ENCODE results near the gene CTNNA1.
"Not testable (repeated sequence)": the region's sequence is repeated elsewhere in the genome, so short reads cannot be mapped to it uniquely, and the experiment has no call there.

Gene CTNNA1

DNA sequence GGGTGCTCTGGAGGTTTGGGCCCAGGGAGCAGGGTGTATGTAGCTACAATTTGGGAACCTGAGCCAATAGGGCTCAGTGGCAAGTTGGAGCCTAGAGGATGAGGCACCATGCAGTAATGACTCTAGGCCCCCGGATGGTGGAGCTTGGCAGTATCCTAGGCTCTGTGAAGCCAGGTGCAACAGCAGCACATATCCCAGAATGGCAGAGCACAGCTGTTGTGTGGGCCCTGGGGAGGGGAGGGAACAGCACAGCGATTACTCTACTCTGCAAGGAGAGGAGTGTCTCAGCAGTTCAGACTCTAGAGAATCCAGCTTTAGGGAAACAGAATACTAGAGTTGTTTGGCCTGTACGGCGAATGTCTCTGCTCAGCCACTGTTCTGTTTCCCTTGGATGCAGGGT, 65.9 kb downstream of the CTNNA1 start:
- DNase-seq = no peak

- no peak for DNase-seq
Measured at GRCh38 chr5:138820695-138821094, 67.5 kb downstream of the CTNNA1 start.

- DNase-seq = no peak
Measured at GRCh38 chr5:138824516-138824915, 71.3 kb downstream of the CTNNA1 start.

DNA sequence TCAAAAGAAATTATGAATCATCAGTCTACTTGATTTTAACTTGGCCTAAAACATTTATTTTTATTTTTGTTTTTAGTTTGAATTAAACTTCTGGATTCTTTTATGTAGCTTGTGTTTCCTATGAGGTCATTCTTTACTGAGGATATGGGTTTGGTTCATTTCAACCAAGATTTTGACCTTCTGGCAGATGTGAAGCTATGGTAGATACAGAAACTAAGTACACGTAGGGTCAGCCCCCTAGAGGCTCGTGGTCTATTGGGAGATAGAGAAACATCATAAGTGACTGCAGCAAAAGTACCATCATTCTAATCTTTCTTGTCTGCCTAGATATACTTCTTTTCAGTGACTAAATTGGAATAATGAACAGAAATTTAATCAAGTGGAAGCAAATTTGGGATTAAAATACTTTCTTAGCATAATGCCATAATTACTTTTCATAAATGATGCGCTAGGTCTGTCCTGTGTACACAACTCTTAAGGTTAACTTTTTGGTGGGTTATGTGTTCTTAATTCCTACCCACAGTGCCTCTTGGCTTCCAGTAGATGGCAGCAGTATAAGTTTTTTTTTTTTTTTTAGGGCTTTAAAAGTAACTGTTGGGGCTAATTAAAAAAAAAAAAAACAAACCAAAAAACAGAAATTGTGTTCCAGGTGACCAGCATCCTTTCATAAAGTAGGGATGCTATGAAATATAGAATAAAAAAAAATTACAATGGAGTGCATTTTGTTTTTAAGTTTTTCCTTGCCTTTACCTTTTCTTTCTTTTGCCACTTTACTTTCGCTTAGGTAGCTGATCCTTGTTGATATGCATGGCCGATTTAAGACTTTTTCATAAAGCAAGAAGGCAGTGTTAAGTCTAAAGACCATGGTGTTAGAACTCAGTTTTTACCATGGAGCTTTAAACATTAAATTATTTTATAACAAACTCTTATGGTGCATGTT, 72.0 kb downstream of the CTNNA1 start:
- peak; percentile 19 for DNase-seq

- no peak for DNase-seq
Measured at GRCh38 chr5:138828556-138828955, 75.3 kb downstream of the CTNNA1 start.

DNA sequence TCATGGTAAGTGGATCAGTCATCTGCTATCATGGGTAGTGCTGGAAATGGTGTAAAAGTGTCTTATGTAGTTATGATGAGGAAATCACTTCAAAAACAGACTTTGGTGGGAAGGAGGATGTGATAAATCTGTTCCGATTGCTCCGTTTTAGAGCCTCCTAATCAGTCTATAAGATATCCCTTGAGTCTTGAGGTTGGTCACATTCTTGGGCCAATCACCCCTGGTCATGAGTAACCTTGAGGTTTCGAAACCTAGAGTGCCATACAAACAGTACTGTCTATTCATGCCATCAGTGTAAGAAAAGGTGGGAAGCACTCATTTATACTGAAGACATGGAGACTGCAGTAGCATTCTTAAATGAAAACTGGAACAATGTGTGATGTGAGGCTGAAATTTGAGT, 76.1 kb downstream of the CTNNA1 start:
- no peak for DNase-seq

- DNase-seq = no peak
Measured at GRCh38 chr5:138831703-138832102, 78.5 kb downstream of the CTNNA1 start.

DNA sequence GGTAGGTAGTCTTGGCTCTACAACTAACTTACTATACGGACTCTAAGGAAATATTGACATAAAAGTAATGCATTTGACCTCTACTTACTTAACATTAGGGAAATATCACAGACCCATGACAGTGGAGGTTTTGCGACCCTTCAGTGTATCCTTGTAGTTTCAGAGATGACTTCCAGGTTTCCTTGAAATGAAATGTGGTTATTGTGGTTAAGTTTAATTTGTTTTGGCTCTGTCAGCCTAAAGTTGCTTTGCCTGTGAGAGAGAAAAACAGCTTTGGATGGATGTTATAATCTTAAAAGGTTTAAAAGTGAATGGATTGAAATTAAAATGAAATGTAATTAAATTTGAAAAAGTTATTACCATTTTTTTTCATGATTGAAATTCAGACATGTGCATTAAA, 79.0 kb downstream of the CTNNA1 start:
- DNase-seq = no peak

DNA sequence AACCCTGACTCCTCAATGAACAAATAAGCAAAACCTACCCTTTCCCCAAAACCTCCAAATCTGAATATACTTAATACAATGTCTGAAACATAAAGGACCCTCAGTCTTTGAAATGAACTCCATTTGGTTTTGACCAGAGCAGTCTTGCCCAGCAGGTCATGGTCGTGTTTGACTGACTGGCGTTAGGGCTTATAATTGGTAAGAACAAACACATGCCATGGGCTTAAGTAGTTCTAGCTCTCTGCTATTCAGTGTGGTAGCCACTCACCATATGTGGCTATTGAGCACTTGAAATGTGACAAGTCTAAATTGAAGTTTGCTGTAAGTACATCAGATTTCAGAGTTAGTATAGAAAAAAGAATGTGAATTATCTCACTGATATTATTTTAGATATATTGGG, 79.9 kb downstream of the CTNNA1 start:
- DNase-seq = no peak

GRCh38 chr5:138833726-138834480, 80.7 kb downstream of the CTNNA1 start:
- no peak for DNase-seq

- not testable (repeated sequence) for DNase-seq
Measured at GRCh38 chr5:138834853-138835252, 81.6 kb downstream of the CTNNA1 start.

DNA sequence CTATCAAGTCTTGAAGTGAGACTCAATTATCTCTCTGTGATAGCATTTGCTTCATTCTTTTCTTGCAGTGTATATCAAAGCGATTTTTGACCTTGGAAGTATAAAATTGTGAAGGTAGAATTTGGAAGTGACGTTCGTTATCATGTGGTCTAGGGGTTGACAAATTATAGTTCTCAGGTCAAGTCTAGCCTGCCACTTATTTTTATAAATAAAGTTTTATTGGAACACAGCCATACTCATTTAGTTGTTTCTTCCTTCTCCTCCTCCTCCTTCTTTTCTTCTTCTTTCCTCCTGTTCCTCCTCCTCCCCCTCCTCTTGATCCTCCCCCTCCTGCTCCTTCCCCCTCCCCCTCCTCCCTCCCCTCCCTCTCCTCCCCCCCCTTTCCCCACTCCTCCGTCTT, 83.9 kb downstream of the CTNNA1 start:
- DNase-seq = no peak

GRCh38 chr5:138840103-138840502, 86.9 kb downstream of the CTNNA1 start:
- no peak for DNase-seq

DNA sequence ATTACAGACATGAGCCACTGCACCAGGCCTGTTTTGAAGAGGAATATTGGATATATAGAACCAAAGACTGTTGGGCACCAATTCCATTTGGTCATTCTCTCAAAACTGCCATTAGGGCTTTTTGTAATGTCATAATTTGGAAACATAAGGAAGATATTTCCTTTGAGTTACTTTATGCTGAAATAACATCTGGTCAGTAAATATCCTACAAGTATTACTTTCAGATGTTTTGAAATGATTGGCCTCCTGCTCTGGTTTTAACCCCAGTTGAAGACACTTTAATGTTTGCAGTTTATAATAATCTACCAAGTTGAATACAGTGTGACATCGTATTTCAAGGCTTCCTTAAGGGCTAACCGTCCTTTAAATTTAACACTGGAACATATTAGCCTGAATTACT, 88.3 kb downstream of the CTNNA1 start:
- no peak for DNase-seq

DNA sequence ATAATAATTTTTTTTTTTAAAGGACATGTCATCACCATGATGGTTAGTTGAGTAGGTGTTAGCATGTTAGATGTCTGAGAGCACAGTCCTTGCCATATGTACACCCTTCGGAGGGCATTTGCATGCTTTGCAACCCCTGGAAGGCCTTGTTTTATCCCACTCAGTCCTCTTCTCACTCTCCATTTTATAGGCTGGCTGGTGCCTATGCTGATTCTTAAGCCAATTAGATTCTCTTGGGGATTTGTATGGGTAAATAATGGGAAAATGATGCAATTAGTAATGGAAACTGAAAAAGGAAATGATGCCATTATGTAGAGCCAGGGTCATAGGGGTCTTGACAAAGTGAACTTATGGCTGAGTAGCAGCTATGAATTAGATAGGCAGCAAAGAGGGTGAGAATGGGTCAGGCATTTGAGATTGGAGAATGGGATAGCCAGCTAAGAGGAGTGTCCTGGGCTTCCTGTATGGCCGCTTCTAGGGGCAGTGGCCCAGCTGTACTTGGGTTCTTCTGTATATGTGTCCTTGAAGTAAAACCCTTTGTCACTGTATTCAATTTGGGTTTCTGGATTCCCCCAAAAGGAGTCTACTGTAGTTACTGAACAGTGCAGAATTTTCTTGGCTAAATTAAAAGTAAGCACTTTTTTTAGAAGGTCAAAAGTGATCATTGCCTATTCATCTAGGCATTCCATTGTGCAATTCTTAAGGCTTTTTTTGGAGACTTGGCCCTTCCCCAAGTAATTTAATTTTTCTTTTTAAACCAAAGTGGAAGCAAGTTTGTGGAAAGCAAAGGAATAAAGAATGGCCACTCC, 90.3 kb downstream of the CTNNA1 start:
- no peak for DNase-seq

DNA sequence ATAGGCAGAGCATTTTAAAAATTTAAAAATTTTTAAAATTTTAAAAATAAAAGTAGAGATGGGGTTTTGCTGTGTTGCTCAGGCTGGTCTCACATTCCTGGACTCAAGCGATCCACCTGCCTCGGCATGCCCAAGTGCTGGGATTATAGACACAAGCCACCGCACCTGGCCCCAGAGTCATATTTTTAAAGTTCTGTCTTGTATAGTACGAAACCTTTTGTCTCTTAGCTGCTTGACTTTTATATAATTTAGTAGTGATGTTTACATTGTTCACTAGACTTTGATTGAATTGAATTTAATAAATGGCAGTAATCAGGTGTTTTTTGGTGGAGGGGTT, 90.9 kb downstream of the CTNNA1 start:
- no peak for DNase-seq

DNA sequence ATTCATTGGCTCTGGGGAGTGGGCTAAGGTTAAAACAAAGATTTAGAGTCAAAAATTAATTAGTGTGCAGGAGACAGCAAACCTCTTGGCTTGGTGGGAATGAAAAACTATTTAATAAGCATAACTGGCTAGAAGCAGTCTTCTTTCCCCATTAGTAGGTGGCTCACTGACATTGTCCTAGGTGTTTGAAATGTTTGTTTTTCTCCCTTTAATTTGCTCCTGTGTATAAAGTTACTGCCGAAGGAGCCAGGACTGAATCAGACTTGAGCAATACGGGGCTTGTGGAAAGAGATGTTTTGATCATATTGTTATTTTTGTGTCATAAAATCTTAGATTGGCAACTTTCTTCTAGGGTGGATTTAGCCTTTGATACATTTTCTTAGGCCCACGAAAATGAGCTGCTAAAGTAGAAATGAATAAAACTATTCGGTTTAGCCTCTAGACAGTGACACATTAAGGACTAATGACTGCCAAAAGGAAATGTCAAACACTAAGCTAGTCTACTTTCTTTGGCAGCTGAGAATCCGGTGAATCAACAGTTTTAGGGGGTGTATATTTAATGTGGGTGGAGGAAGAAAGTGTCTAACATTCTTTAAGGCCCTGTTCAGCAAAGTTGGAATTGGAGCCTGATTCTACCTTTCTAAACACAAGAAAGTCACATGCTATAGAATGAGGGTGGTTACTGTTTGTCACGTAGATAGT, 91.7 kb downstream of the CTNNA1 start:
- no peak for DNase-seq

GRCh38 chr5:138849439-138849838, 96.2 kb downstream of the CTNNA1 start:
- no peak for DNase-seq

DNA sequence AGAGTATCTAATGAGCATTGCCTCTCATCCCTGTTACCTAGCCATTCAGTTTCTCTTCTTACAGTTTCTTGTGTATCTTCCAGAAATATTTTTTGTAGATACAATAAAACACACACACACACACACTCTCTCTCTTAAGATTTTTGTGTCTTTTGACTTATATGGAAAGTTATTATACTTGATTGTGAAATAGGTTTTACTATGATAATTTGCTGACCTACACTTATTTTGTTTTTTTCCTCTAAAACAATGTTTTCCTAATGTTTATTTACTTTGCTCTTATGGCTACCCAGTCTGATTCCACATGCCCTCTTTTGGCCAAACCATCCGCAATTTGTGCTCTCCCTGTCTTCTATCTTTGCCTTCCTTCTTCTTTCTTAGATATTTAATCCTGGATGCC, 96.7 kb downstream of the CTNNA1 start:
- DNase-seq = no peak

- DNase-seq = no peak
Measured at GRCh38 chr5:138850865-138851435, 97.7 kb downstream of the CTNNA1 start.

DNA sequence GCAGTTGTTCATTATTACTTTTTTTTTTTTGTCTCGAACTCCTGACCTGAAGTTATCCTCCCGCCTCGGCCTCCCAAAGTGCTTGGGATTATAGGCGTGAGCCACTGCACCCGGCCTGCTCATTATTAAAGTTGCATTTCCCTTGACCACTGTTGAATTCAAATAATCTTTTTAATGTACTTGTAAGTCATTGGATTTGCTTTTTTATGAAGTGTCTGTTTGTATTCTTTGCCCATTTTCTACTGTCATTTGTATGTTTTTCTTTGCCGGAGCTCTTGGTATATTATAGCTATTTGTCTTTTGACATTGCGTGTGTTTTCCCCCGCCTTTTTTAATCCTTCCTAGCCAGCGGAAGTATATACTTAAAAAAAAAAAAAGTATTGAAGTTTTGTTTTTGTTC, 99.9 kb downstream of the CTNNA1 start:
- no peak for DNase-seq

- no peak for DNase-seq
Measured at GRCh38 chr5:138867011-138867410, 113.8 kb downstream of the CTNNA1 start.

Measured in activated CD4-positive, alpha-beta T cell treated with anti-CD3 and anti-CD28 coated beads, Interleukin-2, Interleukin-6, amounts not matched to agents 100 ng/mL and 50 ng/mL, durations not matched to agents 16 hours and 8 hours (primary cell).